Liver (tissue), 3 donors: Measurements from ENCODE around the gene PSMB3.

Source experiments
- ATF3 ChIP-seq: IDR thresholded peaks from 2 replicates; pipeline ENCODE4 v1.6.1; 2016; ENCODE audit warnings: antibody characterized with exemption
- CTCF ChIP-seq: fragments of 150-350 bp; IDR thresholded peaks from 2 replicates; pipeline ENCODE4 v1.5.1; 2017; ENCODE audit warnings: improper control_type of control experiment, low read depth, low read length; ENCODE audit not compliant: missing input control
- EGR1 ChIP-seq, 2 donors: IDR thresholded peaks; 2 replicates each; pipeline ENCODE4 v1.6.1; 2016 to 2018; ENCODE audit warnings: antibody characterized with exemption in 2 of 2, low read depth in 2 of 2
- FOXA1 ChIP-seq: IDR thresholded peaks from 2 replicates; pipeline ENCODE4 v1.6.1; 2016; ENCODE audit warnings: antibody characterized with exemption
- JUND ChIP-seq, 2 donors: IDR thresholded peaks; 2 replicates each; pipeline ENCODE4 v1.6.1; 2016; ENCODE audit warnings: antibody characterized with exemption in 2 of 2
- RAD21 ChIP-seq, 2 donors: IDR thresholded peaks; 2 replicates each; pipeline ENCODE4 v1.6.1; 2016; ENCODE audit warnings: antibody characterized with exemption in 2 of 2, mild to moderate bottlenecking in 2 of 2
- REST ChIP-seq: IDR thresholded peaks from 2 replicates; pipeline ENCODE4 v1.6.1; 2016; ENCODE audit warnings: antibody characterized with exemption, mild to moderate bottlenecking
- SP1 ChIP-seq: IDR thresholded peaks from 2 replicates; pipeline ENCODE4 v1.6.1; 2018; ENCODE audit warnings: antibody characterized with exemption, mild to moderate bottlenecking
- TAF1 ChIP-seq: conservative IDR thresholded peaks from 2 replicates; pipeline ENCODE4 v1.6.1; 2016; ENCODE audit warnings: antibody characterized with exemption, mild to moderate bottlenecking
- YY1 ChIP-seq: IDR thresholded peaks from 2 replicates; pipeline ENCODE4 v1.6.1; 2016; ENCODE audit warnings: antibody characterized with exemption, mild to moderate bottlenecking
- ZBTB33 ChIP-seq: IDR thresholded peaks from 2 replicates; pipeline ENCODE4 v1.6.1; 2016; ENCODE audit warnings: antibody characterized with exemption
- TF ChIP-seq, protein P1 (sequence below): IDR thresholded peaks from 2 replicates; pipeline ENCODE4 v1.6.1; 2016; ENCODE audit warnings: antibody characterized with exemption
- donor health status: healthy.
- donor health status: healthy.

- TF ChIP-seq CTCF (no peak), ATF3 (no peak), REST (no peak), RAD21 (IDR thresholded peaks at IDR 0.05) (no peak), SP1 (no peak), ZBTB33 (no peak), JUND (IDR thresholded peaks at IDR 0.05) (no peak), TAF1 (no peak), EGR1 (IDR thresholded peaks at IDR 0.05; ENCODE audit: low read depth in 2 of 2) (no peak), YY1 (no peak), FOXA1 (no peak)
- TF ChIP-seq, protein P1, sequence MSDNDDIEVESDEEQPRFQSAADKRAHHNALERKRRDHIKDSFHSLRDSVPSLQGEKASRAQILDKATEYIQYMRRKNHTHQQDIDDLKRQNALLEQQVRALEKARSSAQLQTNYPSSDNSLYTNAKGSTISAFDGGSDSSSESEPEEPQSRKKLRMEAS, result no peak
These were observed 20.7 kb downstream of the PSMB3 start for GRCh38 chr17:38773258-38773657.
